ENCODE measurements around the gene LRRC74B.

Gene LRRC74B

GRCh38 chr22:21018314-21018713 lies 27.4 kb upstream of the LRRC74B start:
- H3K9me2 ChIP-seq (ENCODE audit: low read depth, low read length) = no peaks in the 10 kb centered on the region
- peaks cover 4% of the 10 kb centered on the region; the same call in 1 of the 2 replicates for H3K27me3 ChIP-seq (ENCODE audit: insufficient read depth, low read length)
- no peaks in the 10 kb centered on the region for H3F3A ChIP-seq (ENCODE audit: insufficient read depth, low read length)
- TF ChIP-seq EZH2 (IDR thresholded peaks at IDR 0.05; ENCODE audit: borderline replicate concordance, low read length) = no peak
- no peak for TF ChIP-seq CTCF (IDR thresholded peaks at IDR 0.05; ENCODE audit: low read length)
- H2AFZ ChIP-seq (ENCODE audit: low read length) = no peak overlapping the region
- no peaks in the 10 kb centered on the region for H3K9me3 ChIP-seq (ENCODE audit: low read length)
- H3K9ac ChIP-seq (ENCODE audit: low read length) = no peak overlapping the region
- no peak overlapping the region for H3K4me3 ChIP-seq (ENCODE audit: low read depth, low read length, poor library complexity, severe bottlenecking)
- no peak overlapping the region for H3K27ac ChIP-seq (ENCODE audit: low read depth, low read length, poor library complexity, severe bottlenecking)
- peaks cover 9% of the 10 kb centered on the region for H3K4me1 ChIP-seq (ENCODE audit: insufficient read depth, low read length, severe bottlenecking)
- H3K79me2 ChIP-seq (ENCODE audit: insufficient read depth, low read length) = no peaks in the 10 kb centered on the region
- H4K20me1 ChIP-seq (ENCODE audit: insufficient read depth, low read length) = no peaks in the 10 kb centered on the region
- no peak overlapping the region for H3K4me2 ChIP-seq (ENCODE audit: low read length)
- H3K36me3 ChIP-seq (ENCODE audit: insufficient read depth, low read length) = no peaks in the 10 kb centered on the region; the same call in 1 of the 2 replicates

- H3K27me3 ChIP-seq (ENCODE audit: insufficient read depth, low read length) = peaks cover 4% of the 10 kb centered on the region; the same call in 1 of the 2 replicates
- H3K27ac ChIP-seq (ENCODE audit: low read depth, low read length, poor library complexity, severe bottlenecking) = no peak overlapping the region
- no peaks in the 10 kb centered on the region for H3K4me1 ChIP-seq (ENCODE audit: insufficient read depth, low read length, severe bottlenecking)
- H2AFZ ChIP-seq (ENCODE audit: low read length) = no peak overlapping the region
- H3K9me3 ChIP-seq (ENCODE audit: low read length) = no peaks in the 10 kb centered on the region
- H3K9ac ChIP-seq (ENCODE audit: low read length) = no peak overlapping the region
- no peak overlapping the region for H3K4me2 ChIP-seq (ENCODE audit: low read length)
- H3F3A ChIP-seq (ENCODE audit: insufficient read depth, low read length) = no peaks in the 10 kb centered on the region
- H3K79me2 ChIP-seq (ENCODE audit: insufficient read depth, low read length) = no peaks in the 10 kb centered on the region
- no peaks in the 10 kb centered on the region for H4K20me1 ChIP-seq (ENCODE audit: insufficient read depth, low read length)
- H3K36me3 ChIP-seq (ENCODE audit: insufficient read depth, low read length) = no peaks in the 10 kb centered on the region; the same call in 1 of the 2 replicates
- H3K9me2 ChIP-seq (ENCODE audit: low read depth, low read length) = no peaks in the 10 kb centered on the region
- TF ChIP-seq CTCF (IDR thresholded peaks at IDR 0.05; ENCODE audit: low read length) (peak; percentile 39), EZH2 (IDR thresholded peaks at IDR 0.05; ENCODE audit: borderline replicate concordance, low read length) (no peak)
- no peak overlapping the region for H3K4me3 ChIP-seq (ENCODE audit: low read depth, low read length, poor library complexity, severe bottlenecking)
These were observed 24.8 kb upstream of the LRRC74B start for GRCh38 chr22:21020802-21021429.

- H3K4me1 ChIP-seq (ENCODE audit: insufficient read depth, low read length, severe bottlenecking) = no peaks in the 10 kb centered on the region
- H3F3A ChIP-seq (ENCODE audit: insufficient read depth, low read length) = no peaks in the 10 kb centered on the region
- H3K9ac ChIP-seq (ENCODE audit: low read length) = no peak overlapping the region
These were observed 23.2 kb upstream of the LRRC74B start for GRCh38 chr22:21022507-21022906.

More at GRCh38 chr22:21022507-21022906, 23.2 kb upstream of the LRRC74B start:
- H3K9me2 ChIP-seq (ENCODE audit: low read depth, low read length) = no peaks in the 10 kb centered on the region
- no peaks in the 10 kb centered on the region for H4K20me1 ChIP-seq (ENCODE audit: insufficient read depth, low read length)
- no peak overlapping the region for H3K27ac ChIP-seq (ENCODE audit: low read depth, low read length, poor library complexity, severe bottlenecking)
- H3K79me2 ChIP-seq (ENCODE audit: insufficient read depth, low read length) = no peaks in the 10 kb centered on the region
- no peaks in the 10 kb centered on the region for H3K9me3 ChIP-seq (ENCODE audit: low read length)
- TF ChIP-seq EZH2 (IDR thresholded peaks at IDR 0.05; ENCODE audit: borderline replicate concordance, low read length) = no peak
- no peak for TF ChIP-seq CTCF (IDR thresholded peaks at IDR 0.05; ENCODE audit: low read length)
- H3K4me3 ChIP-seq (ENCODE audit: low read depth, low read length, poor library complexity, severe bottlenecking) = no peak overlapping the region
- no peak overlapping the region for H2AFZ ChIP-seq (ENCODE audit: low read length)
- no peaks in the 10 kb centered on the region; the same call in 1 of the 2 replicates for H3K36me3 ChIP-seq (ENCODE audit: insufficient read depth, low read length)
- H3K4me2 ChIP-seq (ENCODE audit: low read length) = no peak overlapping the region
- peaks cover 4% of the 10 kb centered on the region; the same call in 1 of the 2 replicates for H3K27me3 ChIP-seq (ENCODE audit: insufficient read depth, low read length)
